Measurements from ENCODE around the gene RTN3. TPM values are rescaled to one million over a fixed set of nuclear protein-coding genes. Genes with fewer than 3 reads are reported as not detected.
A peak's percentile ranks its signal among the peaks of the same experiment; 100 is the strongest.

Gene RTN3
- total RNA-seq, 1 experiment from 2014 or later, result 95.0 TPM

- TF ChIP-seq ZNF274 (IDR thresholded peaks at IDR 0.05; ENCODE audit: low read depth, low read length) (no peak), POLR2AphosphoS5 (IDR thresholded peaks at IDR 0.05; ENCODE audit: low read depth, low read length) (peak; percentile 41; the same call in 1 of the 2 replicates), CTCF (IDR thresholded peaks at IDR 0.05 in 2 of 3, conservative IDR thresholded peaks at IDR 0.05 in 1 of 3; ENCODE audit: borderline replicate concordance in 1 of 3, insufficient read depth in 1 of 3, low read depth in 2 of 3, low read length in 2 of 3) (no peak), EZH2 (IDR thresholded peaks at IDR 0.05) (no peak), POLR2A (IDR thresholded peaks at IDR 0.05; ENCODE audit: borderline replicate concordance, extremely low read depth, insufficient read depth, insufficient read length) (peak; percentile 47), ZFX (IDR thresholded peaks at IDR 0.05) (0 out of 2 replicates have a peak, but pooled peaks have one; percentile 18)
These were observed 87.9 kb downstream of the RTN3 start (continued) for GRCh38 chr11:63769042-63769713.

DNA sequence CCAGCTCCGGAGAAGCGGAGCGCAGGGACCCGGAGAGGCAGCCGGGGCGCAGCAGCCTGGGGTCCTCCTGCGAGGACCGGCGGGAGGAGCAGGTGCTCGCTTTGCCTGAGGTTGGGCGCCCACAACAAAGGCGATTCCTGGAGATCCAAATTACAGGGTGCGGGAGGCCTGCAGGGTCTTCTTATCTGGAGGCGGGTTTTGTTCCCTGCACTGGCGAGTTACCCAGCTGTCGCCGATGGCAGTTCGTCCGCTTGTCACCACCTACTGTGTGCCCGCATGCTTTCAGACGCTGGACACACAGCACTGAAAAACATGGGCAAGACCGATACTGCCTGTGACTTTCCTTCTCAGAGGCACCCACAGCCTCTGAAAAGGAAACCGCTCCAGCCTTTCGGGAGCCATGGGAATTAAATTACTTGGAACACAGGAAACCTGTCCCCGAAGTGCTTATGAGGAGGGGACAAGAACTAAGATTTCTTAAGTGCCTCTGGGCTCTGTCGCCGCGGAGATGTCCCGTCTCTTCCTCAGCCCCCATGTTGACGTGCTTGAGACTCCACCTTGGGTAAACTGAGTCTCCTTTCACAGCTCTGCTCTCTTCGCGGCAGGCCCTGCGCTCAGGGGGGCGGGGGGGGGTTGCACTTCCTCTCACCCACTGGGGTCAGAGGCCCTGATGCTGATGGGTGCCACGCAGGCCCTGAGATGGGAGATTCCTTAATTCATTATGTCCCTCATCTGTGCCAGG is 88.6 kb downstream of the RTN3 start:
- no peaks in the 10 kb centered on the region for H3K9me3 ChIP-seq (ENCODE audit: control insufficient read depth in 1 of 2, insufficient read depth in 1 of 2, low read depth in 1 of 2, low read length in 2 of 2)
- intact Hi-C loops (cut with micrococcal nuclease), result loop anchor here (2.0 to 5.0 kb wide), 2 partner anchors 67 to 377 kb away; no protein-coding TSS in a partner anchor
- no peak overlapping the region for H2AFZ ChIP-seq (ENCODE audit: low read depth, low read length, poor library complexity, severe bottlenecking)
- H3K9ac ChIP-seq (ENCODE audit: low read length), result no peak overlapping the region
- peak overlapping the region in 1 of 2 experiments; percentile 88; a peak in 1 of 4 replicates for H3K4me3 ChIP-seq (replicated peaks in 1 of 2; ENCODE audit: low read depth in 1 of 2, low read length in 2 of 2)
- peak overlapping the region; percentile 79 for H3K4me2 ChIP-seq (ENCODE audit: low read length)
- H3K9me2 ChIP-seq (ENCODE audit: insufficient read depth), result no peaks in the 10 kb centered on the region
- ATAC-seq, result no peak
- RAD21 ChIA-PET (ENCODE audit: low non-redundant PET in 1 of 2, low total read pairs in 2 of 2, uncharacterized antibody in 2 of 2, unreplicated experiment in 2 of 2), result interaction anchor here in 1 of 2 experiments (1.1 kb wide), 1 partner anchor 44 kb away, joined by 3 read pairs; no protein-coding TSS in a partner anchor
- BruUV-seq (replicated peaks), result no TSS peak
- DNase-seq (ENCODE audit: low read depth, low spot score), result no peak
- POLR2A ChIA-PET, result no interaction called here
- peaks cover 14 to 29% of the 10 kb centered on the region in 2 experiments for H3K4me1 ChIP-seq (ENCODE audit: control insufficient read depth in 1 of 2, insufficient read depth in 2 of 2, low read length in 2 of 2)
- peak overlapping the region; percentile 90; the same call in 1 of the 2 replicates for H3K27ac ChIP-seq (ENCODE audit: low read depth, low read length)
- no peaks in the 10 kb centered on the region for H3K27me3 ChIP-seq (ENCODE audit: insufficient read depth, low read length)
- peaks cover 9% of the 10 kb centered on the region; the same call in 1 of the 2 replicates for H4K20me1 ChIP-seq (ENCODE audit: insufficient read depth)
- H3K79me2 ChIP-seq (ENCODE audit: insufficient read depth, low read length), result peaks cover 21% of the 10 kb centered on the region
- peaks cover 0 to 4% of the 10 kb centered on the region in 2 experiments; a peak in 1 of 4 replicates for H3K36me3 ChIP-seq (ENCODE audit: control insufficient read depth in 1 of 2, insufficient read depth in 2 of 2, low read length in 2 of 2)
- CTCF ChIA-PET, result interaction anchor here (1.4 to 2.7 kb wide), 3 partner anchors 131 to 176 kb away, joined by 3 to 20 read pairs (median 3); no protein-coding TSS in a partner anchor
- no peak for TF ChIP-seq SIN3A (IDR thresholded peaks at IDR 0.05; ENCODE audit: low read depth)
- no peak for TF ChIP-seq SRF (IDR thresholded peaks at IDR 0.05; ENCODE audit: low read depth)
- TF ChIP-seq ELF1 (IDR thresholded peaks at IDR 0.05; ENCODE audit: borderline replicate concordance, low read depth), result no peak
- TF ChIP-seq CBX3 (IDR thresholded peaks at IDR 0.05; ENCODE audit: low read depth), result no peak
- no peak for TF ChIP-seq ZFX (IDR thresholded peaks at IDR 0.05)
- TF ChIP-seq JUND (IDR thresholded peaks at IDR 0.05), result no peak
- TF ChIP-seq EGR1 (IDR thresholded peaks at IDR 0.05; ENCODE audit: low read depth), result no peak
- no peak for TF ChIP-seq ZNF274 (IDR thresholded peaks at IDR 0.05; ENCODE audit: low read depth, low read length)
- TF ChIP-seq, protein P1, sequence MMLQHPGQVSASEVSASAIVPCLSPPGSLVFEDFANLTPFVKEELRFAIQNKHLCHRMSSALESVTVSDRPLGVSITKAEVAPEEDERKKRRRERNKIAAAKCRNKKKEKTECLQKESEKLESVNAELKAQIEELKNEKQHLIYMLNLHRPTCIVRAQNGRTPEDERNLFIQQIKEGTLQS (IDR thresholded peaks at IDR 0.05), result no peak
- TF ChIP-seq, protein P2, sequence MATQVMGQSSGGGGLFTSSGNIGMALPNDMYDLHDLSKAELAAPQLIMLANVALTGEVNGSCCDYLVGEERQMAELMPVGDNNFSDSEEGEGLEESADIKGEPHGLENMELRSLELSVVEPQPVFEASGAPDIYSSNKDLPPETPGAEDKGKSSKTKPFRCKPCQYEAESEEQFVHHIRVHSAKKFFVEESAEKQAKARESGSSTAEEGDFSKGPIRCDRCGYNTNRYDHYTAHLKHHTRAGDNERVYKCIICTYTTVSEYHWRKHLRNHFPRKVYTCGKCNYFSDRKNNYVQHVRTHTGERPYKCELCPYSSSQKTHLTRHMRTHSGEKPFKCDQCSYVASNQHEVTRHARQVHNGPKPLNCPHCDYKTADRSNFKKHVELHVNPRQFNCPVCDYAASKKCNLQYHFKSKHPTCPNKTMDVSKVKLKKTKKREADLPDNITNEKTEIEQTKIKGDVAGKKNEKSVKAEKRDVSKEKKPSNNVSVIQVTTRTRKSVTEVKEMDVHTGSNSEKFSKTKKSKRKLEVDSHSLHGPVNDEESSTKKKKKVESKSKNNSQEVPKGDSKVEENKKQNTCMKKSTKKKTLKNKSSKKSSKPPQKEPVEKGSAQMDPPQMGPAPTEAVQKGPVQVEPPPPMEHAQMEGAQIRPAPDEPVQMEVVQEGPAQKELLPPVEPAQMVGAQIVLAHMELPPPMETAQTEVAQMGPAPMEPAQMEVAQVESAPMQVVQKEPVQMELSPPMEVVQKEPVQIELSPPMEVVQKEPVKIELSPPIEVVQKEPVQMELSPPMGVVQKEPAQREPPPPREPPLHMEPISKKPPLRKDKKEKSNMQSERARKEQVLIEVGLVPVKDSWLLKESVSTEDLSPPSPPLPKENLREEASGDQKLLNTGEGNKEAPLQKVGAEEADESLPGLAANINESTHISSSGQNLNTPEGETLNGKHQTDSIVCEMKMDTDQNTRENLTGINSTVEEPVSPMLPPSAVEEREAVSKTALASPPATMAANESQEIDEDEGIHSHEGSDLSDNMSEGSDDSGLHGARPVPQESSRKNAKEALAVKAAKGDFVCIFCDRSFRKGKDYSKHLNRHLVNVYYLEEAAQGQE (IDR thresholded peaks at IDR 0.05; ENCODE audit: low read depth), result no peak
- no peak for TF ChIP-seq CEBPB (IDR thresholded peaks at IDR 0.05; ENCODE audit: low read depth)
- no peak for TF ChIP-seq RAD21 (IDR thresholded peaks at IDR 0.05; ENCODE audit: low read depth)
